Fibroblast of skin of back (primary cell): Measurements from ENCODE around the gene TREML4.

Experiments
- DNase-seq: peaks from one replicate; pipeline ENCODE4 v3.0.0-alpha.2; 2013

Gene TREML4

DNA sequence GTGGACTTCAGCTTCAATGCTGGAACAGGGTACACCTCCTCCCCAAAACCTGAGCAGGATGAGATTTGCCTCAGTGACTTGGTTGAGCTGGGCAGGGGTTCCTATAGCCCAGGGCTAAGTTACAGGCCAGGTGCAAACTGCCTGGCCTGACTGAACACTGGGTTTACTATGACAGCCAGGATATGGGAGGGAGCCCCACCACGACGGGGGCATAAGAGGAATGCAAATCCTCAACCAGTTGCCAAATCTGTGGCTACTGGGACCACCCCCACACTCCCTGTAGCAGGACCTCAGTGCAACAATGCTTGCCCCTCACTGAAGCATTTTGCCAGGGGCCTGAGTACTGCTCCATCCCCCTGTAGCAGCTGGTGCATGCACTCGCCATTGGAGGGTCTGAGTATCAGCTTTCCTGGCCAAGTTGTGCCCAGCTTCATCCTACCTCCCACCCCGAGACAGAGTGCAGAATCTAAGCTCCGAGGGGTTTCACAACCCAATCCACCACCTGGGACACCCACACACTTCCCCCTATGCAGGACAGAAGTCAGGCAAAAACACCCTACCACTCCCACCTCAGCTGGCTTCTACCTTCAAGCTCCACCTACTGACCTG lies 27.6 kb downstream of the TREML4 start:
- no peak for DNase-seq

DNA sequence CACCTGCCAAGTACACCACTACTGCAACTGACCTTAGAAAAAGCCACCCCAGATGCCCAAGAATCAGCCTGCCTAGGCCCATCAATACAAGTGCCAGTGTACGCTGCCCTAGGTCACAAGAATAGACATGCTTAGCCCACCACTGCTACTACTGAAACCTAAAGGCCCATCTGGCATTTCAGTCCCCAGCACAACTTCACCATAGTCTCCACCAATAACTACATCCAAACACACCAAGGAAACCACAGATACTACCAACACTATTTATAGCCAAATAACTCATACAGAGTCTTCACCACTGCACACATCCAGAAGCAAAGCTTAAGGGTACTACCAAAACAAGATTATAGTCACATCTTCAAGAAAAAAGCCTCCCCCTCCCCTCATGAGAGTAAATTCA lies 28.2 kb downstream of the TREML4 start:
- no peak for DNase-seq

DNA sequence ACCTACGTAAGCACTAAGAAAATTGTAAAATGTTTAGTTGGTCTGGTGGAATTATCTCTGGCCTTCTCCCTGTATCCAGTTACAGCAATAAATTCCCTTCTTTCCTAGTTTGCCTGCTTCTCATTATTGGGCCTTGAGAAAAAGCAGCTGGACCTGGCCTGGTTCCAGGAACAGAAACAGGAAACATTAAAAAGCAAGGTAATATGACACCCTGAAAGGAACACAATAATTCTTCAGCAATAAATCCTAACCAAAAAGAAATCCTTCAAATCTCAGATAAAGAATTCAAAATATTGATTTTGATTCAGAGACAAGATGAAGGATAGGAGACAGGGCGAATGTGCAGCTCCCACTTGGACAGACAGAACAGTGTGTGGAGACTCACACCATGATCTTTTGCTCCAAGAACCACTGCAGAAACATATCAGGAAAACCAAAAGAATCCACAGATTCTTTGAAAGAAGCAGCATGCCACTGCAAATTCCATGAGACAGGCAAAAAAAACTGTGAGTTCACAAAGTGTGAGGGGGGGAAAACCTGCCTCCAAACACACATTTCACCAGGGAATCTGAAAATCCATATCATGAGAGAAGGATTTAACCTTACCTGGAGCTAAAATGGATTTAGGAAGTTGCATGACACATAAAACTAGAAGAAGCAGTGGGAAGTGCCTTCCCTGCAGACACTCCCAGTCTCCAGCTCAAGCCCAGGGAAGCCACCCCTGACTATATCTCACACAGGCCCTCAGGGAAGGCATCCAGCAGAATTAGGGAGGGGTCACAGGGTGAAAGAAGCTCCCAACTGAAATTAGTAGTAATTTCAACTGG lies 29.4 kb downstream of the TREML4 start:
- peak; percentile 40 for DNase-seq

DNA sequence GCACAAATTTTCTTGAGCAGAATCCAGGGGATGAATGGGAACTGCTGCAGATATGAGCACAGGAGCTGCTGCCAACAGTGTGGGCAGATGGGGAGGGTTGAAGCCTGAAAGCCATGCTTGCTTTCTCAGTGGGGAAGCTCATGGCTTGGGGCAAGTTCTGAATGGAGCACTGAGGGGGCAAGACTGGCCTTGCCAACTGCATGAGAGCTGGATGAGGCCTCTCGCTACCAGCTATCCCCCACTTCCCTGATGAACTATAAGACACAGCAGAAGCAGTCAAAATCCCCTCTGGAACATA lies 30.0 kb downstream of the TREML4 start:
- DNase-seq, result no peak

DNA sequence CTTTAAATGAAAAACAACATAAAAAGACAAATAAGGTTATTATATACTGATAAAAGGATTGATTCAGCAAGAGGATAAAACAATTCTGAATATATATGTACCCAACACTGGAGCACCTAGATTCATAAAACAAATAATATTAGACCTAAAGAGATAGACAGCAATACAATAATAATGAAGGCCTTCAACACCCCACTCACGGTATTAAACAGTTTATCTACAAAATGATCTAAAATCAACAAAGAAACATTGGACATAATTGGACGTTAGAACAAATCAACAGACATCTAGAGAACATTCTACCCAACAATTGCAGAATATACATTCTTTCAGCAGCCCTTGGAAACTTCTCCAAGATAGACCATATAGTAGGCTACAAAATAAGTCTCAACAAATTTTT lies 34.3 kb downstream of the TREML4 start:
- DNase-seq, result no peak

DNA sequence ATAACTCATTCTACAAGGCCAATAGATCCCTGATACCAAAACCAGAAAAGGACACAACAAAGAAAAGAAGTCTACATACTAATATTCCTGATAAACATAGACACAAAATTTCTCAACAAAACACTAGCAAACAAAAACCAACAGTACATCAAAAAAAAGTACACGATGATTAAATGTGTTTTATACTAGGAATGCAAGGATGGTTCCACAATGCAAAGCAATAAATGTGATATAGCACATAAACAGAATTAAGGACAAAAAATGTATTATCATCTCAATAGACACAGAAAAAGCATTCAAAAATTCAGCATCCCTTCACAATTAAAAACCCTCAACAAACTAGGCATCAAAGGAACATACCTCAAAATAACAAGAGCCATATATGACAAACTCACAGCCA lies 35.1 kb downstream of the TREML4 start:
- DNase-seq, result no peak

DNA sequence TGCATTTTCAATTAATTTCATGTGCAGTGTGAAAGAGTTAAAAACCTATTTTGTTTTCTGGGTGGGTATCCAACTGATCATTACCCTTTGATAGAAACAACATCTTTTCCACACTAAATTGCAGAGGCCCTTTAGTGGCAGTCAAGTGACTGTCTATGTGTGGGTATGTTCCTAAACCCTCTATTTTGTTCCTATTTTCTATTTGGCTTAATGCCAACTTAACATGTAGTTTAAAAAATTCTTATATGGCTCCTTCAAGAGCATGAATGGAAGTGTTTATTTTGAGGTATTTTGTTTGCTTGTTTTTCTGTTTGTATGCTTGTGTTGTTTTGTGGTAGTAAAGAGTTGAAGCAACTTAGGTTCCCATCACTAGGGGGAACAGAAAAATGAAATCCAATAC lies 38.4 kb downstream of the TREML4 start:
- no peak for DNase-seq

DNA sequence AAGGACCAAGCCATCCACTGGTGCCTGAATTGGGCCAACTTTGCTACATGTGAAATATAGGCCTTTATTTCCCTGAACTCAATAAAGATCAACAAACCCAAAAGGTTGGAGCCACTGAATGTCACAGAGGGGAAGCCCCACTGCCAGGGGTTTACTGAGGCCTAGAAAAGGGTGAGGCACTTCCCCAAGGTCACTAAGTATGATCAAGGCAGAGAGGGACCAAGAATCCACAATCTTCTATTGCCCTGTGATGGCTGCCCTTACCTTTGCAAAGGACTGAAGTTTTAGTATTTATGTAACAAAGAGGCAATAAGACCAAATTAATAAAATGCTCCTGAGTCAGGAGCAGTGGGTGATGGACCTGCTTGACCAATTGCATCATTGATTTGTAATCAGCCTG lies 40.3 kb downstream of the TREML4 start:
- DNase-seq, result no peak

DNA sequence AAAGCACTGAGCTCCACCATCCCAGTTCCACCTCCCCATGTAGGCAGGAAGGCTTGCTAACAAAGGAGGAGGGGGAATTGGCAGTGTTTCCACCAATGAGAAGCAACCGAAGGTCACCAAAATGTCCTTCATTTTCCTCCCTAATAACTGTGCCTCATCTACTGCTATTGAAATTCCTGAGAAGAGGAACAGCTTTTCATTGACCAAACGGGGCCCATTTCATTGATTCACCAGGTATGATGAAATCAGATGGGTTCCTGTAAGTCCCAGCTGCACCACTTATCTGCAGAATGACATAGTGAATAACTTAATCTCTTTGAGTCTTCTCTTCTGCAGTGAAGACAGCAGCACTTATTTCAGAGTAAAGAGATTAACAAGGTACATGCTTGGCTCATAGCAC lies 41.0 kb downstream of the TREML4 start:
- no peak for DNase-seq

DNA sequence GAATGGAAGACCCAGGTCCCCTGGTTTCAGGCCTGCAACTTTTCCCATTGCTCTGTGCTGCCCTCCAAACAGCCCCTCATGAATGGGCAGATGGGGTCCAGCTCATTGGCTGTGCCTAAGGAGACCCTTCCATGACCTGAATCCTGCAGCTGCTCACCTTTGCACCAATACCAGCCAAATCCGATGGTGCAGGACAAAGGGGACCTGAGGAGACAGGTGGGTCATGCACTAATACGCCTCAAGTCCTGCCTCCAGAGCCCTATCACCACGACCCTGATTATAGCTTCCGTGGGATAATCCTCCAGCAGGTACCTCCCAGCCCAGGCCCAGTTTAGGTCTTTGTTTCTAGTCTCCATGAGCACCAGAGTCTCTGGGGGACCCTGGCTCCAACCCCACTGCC lies 41.6 kb downstream of the TREML4 start:
- DNase-seq, result no peak

DNA sequence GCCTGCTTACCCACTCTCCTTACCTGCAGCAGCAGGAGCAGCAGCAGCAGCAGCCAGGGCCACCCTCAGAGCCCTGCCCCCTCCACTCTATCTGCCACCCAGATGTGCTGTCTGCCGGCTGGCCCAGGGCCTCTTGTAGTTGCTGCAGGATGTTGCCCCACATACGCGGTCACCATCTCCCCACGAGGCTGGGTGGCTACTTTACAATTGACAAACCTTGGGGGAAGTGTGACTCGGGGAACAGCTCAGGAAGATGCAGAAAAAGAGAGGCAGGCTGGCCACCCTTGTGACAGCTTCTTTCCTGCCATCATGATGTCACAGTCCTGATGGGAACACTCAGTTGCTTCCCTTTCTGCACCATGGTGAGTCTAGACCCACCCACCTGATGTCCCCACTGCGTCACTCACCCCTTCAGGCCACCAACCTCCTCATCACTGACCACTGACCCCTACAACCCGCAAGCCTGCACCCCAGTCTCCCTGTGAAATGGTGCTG lies 43.8 kb downstream of the TREML4 start:
- DNase-seq, result no peak

DNA sequence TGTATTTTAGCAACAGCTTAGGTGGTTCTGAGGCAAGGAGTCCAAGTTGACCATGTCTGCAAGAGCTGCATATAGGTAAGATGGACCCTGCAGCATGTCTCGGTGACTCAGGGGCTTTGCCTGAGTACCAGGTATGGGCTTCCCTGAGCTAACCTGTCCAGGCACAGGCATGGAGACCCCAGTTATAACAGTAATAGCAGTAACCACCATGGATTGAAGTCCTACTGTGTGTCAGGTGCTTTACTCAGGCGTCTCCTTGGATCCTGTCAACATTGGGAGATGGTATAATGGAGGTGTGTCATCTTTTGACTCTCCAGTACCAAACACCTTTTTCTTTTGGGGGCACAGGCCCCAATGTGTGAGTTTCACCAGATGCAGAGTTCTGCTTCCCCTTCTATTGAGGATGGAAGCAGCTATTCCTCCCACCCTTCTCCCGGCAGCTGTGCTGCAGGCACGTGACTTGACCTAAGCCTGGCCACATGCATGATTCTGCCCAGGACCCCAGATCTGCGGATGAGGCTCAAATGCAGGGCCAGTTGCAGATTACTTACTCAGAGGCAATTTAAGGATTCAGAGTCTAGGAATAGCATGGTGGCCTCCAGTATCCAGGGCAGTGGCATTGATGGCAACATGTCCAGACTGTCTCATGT lies 44.6 kb downstream of the TREML4 start:
- no peak for DNase-seq

DNA sequence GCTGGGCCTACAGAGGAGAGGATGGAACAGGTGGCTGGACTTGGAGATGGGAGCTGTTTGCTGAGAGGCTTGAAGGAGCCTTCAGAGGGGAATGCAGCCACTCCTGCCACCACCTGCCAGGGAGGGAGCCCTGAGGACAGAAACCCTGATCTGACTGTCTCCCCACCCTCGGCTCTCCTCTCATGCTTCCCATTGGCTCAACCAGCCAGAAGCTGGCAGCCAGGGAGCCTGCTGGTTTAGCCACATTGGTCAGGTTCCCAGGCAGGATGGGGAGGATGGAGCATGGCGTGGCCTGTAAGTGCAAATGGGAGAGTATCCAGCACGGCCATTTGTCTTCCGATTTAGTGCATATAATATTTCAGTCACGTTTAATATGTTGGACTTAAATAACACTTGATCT lies 45.6 kb downstream of the TREML4 start:
- no peak for DNase-seq

DNA sequence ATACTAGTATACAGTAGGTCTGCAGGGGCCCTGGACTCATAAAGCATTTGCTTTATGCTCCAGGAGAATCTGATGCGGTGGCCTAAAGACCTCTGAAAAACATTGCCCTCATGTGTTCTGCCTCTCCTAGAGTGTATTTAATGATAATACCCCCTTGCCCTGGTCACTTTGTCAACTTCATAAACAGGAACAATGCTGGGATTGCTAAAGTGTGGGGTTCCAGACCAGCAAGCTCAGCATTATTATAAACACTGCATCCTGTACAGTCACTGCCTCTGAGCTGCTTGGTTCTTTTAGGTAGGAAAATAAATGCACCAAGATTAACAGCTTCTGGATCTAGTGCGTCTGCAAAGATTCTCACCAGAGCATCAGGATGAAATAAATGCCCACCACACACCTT lies 46.1 kb downstream of the TREML4 start:
- DNase-seq, result no peak

DNA sequence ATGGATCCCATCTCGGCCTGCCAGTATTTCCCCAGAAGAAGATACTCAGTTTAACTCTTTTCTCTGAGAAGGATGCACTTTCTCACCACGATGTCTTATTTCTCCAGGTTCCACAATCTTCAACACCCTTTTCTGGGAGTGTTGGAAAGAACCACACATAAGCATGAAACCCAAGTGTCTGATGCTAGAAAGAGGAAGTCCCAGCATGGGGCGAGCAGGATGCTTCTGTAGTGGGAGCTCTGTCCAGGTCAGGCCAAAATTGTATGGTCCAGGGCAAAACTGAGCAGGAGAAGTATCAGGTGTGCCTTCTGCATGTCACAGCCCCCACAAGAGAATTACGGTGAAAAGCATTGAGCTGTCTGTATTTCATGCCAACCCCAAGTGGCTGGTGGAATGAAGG lies 47.3 kb downstream of the TREML4 start:
- DNase-seq, result no peak

DNA sequence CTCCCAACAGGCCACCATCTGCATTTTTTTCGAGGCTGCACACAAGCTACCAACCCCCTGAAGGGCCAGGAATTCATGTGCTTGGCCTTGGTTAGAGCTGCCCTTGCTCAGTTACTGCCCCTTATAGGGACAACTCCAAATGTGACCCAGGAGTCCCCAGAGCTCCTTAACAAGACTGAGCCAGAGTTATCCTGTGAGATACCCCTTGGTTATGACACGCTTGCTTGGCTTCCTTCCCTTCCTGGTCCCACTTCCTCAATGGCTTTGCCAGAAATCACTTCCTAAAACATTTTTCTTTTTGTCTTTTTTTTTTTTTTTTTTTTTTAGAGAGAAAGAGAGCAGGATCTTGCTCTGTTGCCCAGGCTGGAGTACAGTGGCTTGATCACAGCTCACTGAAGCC lies 49.5 kb downstream of the TREML4 start:
- no peak for DNase-seq

DNA sequence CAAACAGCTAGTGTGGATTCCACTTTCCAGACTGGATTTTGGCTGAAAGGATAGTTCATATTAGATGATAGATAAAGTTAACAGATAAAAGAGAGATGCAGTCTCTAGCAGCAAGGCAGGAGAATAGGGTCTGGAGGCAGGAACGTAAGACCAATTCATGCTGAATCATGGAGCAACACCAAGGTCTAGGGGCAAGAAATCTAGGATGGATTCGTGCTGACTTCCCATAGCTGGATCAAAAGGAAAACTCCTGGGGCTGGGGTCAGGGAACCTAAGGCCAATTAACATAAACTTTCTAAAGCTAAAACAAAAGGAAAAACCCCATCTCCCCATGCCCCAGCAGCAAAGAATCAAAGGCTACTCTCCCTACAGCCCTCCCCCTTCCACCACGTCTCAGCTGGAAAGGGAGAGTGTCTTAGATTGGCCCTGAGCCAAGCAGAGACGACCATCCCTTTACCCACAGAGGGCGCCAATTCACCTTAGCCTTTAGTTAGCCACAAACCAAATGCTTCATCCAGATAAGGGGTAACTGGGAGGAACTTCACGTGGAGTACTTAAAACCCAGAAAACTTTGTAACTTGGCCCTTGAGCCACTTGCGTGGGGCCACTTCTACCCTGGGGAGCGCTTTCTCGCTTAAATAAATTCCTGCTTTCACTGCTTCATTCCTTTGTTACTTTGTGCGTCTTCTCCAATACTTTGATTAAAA lies 50.7 kb downstream of the TREML4 start:
- peak; percentile 43 for DNase-seq

DNA sequence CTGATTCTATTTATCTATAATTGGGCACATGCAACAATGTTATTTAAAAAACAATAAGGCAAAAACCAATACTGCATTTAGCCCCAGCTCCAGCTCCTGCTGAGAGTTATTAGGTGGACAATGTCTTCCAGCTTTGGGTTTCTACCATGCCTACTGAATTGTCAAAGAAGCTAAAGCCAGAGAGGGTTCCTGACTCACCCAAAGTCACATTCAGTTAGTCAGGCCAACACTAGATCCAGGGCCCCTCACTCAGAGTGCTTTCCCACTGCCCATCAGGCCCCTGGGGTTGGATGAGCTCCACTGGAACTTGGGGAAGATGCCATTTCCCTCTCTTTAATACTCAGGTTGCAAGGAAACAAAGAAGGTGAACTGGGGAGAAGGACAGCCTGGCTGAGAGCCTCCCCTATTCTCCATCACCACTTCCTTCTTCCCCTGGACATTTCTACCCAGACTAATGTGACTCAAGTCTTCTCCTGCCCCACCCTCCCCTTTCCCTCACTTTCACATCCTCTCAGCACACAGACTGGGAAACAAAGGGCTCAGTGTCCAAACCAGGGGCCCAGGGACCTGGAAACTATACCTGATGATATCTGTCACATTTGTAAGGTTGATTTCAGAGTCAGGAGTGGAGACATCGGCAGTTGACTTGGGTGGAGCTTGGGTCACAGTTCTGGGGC lies 52.4 kb downstream of the TREML4 start:
- no peak for DNase-seq

DNA sequence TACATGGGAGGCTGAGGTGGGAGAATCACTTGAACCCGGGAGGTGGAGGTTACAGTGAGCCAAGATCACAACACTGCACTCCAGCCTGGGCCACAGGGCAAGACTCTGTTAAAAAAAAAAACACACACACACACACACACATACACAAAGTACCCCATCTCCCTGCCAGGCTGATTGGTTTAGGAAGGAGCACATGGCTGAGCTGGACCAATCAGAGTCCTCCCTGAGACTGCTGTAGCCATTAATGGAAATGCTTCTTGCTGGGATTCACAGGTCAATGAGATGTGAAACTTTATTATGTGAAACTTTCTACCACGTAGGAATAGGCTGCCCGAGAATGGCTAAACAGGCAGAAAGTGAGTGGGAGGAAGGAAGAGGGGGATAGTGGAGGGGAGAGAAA lies 55.5 kb downstream of the TREML4 start:
- DNase-seq, result no peak

DNA sequence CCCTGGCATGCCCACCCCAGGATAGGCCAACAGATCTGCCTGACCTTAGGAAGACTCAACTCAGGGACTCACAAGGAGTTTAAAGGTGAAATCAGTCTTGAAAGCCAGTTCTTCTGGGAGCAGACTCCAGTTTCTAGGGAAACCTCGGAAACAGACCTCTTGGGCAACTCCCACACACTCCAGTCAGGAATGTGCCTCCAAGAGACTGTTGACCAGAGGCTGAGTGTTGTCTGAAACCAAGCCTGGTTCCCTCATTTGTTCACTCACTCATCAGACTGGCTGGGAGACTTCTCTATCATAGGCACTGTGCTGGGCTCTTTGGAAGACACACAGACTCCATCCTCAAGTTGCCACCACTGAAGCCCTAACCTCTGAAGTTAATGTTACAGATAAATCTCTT lies 56.6 kb downstream of the TREML4 start:
- DNase-seq, result no peak

DNA sequence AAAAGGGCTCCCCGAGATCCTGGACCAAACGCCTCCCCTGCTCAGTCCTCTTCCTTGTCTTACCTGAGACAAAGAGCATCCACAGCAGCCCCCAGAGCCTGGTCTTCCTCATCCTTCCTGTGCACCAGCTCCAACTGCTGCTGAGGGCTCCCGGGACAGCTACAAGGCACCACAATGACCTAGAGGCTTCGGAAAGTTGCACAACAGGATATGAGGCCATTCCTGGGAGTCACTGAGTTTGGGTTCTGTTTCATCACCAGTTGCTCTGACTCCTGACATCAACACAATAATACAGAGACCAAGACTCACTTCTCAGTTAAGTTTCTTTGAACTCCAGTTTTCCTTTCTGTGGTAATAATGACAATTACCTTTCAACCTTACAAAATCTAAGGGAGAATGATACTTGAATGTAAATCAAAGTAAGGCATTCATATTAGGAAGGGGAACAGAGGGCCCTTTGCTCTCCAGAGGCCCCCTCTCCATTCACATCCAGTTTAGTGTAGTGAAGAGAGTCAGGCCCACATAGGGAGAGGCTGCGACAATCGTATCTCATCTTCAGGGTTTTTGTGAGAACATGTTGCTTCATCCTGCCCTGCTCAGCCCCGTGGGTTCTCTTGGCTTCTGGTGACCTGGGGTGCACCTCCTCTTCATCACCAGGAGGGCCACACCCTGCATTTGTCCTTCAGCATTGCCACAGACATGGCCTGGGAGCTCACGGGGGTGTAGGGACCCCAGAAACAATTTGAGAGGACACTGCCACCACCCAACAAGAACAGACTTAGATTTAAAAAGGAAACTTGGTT lies 58.6 kb downstream of the TREML4 start, which contains the start of gene TREM1:
Gene TREM1 (minus strand): TSS at position 139 of the 803 bp plus-strand sequence. CDS start 27 bp downstream, at position 112.
- peak; percentile 14 for DNase-seq
